Mononuclear cell (primary cell): ENCODE results near the gene OS9. TPM values are rescaled to one million over a fixed set of nuclear protein-coding genes. Genes with fewer than 3 reads are reported as not detected.

Experiments used
- H3K27me3 ChIP-seq: 2 replicates; pipeline ENCODE4 v1.6.0; 2011; ENCODE audit warnings: low read length, control low read depth; ENCODE audit not compliant: insufficient read depth
- H3K4me1 ChIP-seq: 2 replicates; pipeline ENCODE4 v1.5.1; 2011; ENCODE audit warnings: mild to moderate bottlenecking, low read length, control low read depth; ENCODE audit not compliant: insufficient read depth
- H3K4me3 ChIP-seq: 2 replicates; pipeline ENCODE4 v1.5.1; 2011; ENCODE audit warnings: mild to moderate bottlenecking, low read length, moderate library complexity
- H3K9me3 ChIP-seq: 2 replicates; pipeline ENCODE4 v1.5.1; 2011; ENCODE audit warnings: low read depth, mild to moderate bottlenecking, control low read depth, low read length
- total RNA-seq: library from RNA; depleted of rRNA; stranded (reverse); fragments of >200 nt; gene quantifications from one replicate; pipeline ENCODE4 v1.2.3, GENCODE V29; 2012

Gene OS9
- total RNA-seq, 1 donor: 166 TPM

DNA sequence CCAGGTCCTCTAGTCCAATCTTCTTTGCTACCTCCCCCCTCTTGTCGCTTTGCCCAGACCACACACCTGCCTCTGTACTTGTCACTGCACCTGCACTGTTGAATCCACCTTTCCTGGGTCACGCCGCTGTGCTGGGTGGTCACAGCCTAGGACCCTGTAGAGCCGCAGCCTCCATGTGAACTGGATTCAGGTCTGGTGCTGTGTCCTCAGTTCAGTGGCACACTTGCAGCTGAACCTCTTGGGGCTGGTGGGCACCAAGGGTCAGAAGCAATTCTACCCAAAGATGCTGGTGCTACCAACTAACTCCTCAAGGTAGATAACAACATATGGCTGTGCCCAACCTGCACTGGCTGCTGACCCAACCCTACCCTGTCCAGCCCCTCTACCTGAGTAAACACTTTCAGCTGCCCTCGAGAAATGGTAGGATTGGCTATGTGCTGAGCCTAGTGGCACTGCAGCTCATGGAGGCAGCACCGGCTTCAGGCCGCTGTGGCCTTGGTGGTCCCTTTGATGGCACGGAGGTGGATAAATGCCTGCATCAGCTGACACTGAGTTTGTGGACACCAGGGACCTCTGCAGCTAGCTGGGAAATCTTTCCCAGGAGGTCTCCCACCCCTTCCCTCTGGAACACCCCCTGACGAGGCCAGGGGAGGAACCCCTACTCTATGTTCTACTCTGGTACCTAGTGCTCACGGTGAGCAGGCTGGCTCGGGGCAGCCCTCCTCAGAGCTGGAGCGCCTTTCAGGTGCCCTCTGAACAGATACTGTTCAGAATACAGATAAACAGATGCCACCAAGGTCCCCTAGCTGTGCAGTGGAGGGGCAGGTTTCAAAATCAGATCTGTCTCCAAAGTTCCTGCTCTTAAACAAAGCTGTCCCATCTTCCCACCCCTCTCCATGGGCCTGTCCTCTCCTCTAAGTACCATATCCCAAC lies 30.3 kb downstream of the OS9 start:
- Histone ChIP-seq H3K4me1 (no peaks in the 10 kb centered on the region), H3K27me3 (no peaks in the 10 kb centered on the region), H3K9me3 (no peaks in the 10 kb centered on the region), H3K4me3 (no peak overlapping the region)

DNA sequence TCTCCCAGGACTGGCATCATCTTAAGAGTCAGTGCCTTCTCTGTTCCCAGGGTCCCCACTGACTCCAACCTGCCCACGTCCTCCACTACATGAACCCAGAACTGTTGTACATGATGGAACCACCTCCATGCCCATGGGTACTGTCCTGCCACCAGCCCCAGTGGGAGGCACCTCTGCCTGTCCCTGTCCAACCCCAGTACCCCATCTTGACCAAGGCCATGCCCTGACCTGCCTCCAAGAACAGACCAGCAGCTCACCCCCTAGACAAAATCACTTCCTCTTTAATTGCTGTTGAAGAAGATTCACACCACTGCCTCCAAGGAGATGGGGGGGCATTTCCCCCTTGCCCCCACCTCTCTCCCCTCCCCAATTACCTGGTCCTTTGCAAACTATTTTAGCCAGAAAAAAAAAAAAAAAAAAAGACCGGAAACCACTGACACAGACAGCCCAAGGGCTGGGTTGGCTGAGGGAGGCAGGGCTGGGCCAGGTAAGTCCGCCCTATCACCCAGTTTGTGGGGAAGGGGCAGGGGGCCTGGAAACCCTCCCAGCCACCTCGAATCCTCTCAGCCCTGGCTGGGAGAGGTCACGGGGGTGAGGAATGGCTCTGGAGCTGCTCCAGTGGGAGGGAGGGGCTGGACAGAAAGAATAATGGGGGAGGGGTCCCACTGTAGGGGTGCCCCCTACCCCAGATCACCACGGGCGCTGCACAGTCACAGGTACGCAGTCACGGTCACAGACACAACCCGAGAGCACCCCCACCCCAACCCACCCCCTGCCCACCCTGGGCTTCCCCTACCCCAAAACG lies 31.2 kb downstream of the OS9 start:
- H3K4me3 ChIP-seq: no peak overlapping the region
- no peaks in the 10 kb centered on the region for H3K4me1 ChIP-seq

DNA sequence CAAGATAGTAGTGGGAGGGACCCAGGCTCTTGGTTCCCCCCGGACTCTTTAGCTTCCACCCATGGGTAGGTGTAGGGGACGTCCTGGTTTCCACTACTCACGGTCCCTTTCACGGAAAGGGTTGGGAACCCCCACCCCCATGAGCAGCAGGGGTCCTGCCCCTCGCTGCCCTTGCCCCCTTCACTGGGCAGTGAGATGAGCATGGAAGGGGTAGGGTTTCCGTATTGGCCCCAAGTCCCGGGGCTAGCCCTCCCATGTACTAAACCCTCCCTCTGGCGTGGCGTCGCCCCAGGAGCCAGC lies 31.9 kb downstream of the OS9 start:
- Histone ChIP-seq H3K9me3 (no peaks in the 10 kb centered on the region), H3K4me3 (no peak overlapping the region), H3K27me3 (no peaks in the 10 kb centered on the region), H3K4me1 (no peaks in the 10 kb centered on the region)

More for the DNA sequence above, 31.2 kb downstream of the OS9 start:
- Histone ChIP-seq H3K9me3 (no peaks in the 10 kb centered on the region), H3K27me3 (no peaks in the 10 kb centered on the region)

DNA sequence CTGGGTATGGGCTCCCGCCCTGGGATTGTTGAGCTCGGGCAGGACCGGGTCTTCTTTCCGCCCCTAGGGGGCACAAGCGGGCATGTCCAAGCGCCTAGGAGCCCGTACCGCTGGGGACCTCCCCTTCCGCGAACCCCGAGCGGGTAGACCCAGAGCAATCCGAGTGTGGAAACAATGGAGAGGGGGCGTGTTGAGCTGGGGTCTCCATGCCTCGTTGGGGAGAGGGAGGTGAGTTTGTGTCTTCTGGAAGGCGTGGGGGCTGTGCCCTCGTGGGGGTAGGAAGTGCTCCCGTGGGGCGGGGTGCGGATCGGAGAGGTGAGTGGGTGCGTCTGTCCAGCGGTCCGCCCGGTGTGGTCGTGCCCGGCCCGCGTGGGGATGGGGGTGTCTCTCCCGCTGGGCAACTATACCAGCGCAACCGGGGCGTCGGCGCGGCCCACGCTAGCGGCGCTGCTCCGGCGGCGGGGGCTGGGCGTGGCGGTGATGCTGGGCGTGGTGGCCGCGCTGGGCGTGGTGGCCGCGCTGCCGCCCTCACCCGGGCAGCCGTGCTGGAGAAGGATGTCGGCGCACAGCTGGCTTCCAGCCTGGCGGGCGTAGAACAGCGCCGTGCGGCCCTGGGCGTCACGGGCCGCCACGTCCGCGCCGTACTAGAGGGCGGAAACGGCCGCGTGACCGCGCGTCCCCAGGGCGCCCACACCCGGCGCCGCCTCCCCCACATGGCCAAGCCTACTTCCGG lies 32.4 kb downstream of the OS9 start:
- H3K9me3 ChIP-seq: no peaks in the 10 kb centered on the region
- H3K4me1 ChIP-seq: no peaks in the 10 kb centered on the region
- H3K4me3 ChIP-seq: no peak overlapping the region
- H3K27me3 ChIP-seq: no peaks in the 10 kb centered on the region

DNA sequence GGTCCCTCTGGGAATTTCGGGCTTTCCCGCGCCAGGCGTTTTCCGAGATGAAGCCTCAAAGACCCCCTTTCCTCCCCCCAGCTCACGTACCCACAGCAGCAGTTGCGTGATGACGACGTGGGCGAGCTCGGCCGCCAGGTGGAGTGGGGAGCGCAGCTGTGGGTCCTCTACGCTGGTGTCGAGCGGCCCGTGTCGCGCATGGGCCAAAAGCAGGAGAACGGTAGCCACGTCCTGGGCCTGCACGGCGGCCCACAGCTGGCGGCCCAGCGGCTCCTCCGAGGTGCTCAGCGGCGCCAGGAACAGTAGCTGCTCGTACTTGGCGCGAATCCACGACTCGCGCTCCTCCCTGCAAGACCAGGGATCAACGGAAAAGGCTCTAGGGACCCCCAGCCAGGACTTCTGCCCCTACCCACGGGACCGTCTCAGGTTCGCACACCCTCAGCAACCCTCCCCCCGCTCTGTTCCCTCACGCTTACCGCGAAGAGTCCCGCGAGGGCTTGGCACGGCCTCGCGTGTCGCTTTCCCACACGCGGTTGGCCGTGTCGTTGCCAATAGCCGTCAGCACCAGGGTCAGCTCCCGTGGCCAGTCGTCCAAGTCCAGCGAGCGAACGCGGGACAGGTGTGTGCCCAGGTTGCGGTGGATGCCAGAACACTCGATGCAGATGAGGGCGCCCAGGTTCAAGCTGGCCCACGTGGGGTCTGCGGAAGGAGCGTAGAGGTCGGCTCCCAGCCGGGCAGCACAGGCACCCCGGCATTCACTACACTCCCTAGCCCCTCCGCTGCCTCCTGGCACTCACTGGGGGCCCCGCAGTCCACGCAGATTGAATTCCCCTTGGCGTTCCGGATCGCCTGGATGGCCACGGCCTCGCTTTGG lies 33.2 kb downstream of the OS9 start:
- Histone ChIP-seq H3K4me3 (no peak overlapping the region), H3K4me1 (no peaks in the 10 kb centered on the region), H3K27me3 (no peaks in the 10 kb centered on the region), H3K9me3 (no peaks in the 10 kb centered on the region)

DNA sequence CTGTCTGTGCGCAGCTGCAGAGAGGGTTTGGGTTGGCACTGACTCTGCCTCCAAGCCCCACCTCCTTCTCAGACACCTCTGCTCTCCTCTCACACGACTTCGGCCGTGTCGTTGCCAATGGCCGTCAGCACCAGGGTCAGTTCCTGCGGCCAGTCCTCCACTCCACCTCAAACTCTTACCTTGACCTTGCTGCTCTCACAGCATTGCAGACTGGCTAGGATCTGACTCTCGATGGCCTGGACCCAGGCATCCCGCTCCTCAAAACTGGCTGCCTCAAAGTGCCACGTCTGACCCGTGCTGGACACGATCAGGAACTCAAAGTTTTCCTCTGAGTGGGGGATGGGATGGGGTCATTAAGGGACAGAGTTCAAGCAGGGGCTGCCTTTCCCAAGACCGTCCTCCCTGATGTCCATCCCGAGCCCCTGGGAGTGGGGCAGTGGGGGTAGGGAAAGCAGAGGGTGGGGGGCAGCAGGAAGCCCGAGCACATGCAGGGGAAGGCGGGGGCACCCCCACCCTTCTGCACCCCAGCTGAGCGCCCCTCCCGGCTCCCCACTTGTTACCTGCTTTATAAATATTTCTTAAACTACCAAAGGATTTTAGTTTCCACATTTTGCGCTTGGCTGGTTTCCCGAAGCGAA lies 33.9 kb downstream of the OS9 start:
- no peaks in the 10 kb centered on the region for H3K27me3 ChIP-seq
- no peaks in the 10 kb centered on the region for H3K4me1 ChIP-seq
- no peaks in the 10 kb centered on the region for H3K9me3 ChIP-seq
- no peak overlapping the region for H3K4me3 ChIP-seq

DNA sequence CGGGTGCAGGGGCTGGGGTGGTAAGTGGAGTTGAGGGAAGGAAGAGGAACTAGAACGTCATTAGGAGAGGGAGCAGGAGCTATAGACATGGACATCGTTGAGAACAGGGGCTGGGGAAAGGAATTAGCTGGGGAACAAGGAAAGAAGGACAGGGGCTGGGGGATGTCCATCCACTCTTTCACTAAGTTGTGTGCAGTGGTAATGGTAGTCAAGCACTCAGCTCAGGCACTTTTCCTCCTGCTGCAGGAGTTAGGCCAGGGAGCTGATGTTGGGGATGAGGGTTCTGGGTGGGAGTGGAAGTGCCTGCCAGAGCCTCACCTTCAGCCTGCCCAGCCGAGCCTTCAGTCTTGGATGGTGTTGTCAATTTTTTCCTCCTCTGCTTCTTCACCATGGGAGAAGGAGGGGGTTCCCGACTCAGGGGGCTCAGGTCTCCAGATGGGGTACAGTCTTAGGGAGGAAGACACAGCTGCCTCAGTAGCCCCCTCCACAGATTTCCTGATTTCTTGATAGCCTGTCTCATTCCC lies 35.5 kb downstream of the OS9 start:
- no peaks in the 10 kb centered on the region for H3K9me3 ChIP-seq
- no peak overlapping the region for H3K4me3 ChIP-seq
- H3K4me1 ChIP-seq: no peaks in the 10 kb centered on the region
- no peaks in the 10 kb centered on the region for H3K27me3 ChIP-seq

DNA sequence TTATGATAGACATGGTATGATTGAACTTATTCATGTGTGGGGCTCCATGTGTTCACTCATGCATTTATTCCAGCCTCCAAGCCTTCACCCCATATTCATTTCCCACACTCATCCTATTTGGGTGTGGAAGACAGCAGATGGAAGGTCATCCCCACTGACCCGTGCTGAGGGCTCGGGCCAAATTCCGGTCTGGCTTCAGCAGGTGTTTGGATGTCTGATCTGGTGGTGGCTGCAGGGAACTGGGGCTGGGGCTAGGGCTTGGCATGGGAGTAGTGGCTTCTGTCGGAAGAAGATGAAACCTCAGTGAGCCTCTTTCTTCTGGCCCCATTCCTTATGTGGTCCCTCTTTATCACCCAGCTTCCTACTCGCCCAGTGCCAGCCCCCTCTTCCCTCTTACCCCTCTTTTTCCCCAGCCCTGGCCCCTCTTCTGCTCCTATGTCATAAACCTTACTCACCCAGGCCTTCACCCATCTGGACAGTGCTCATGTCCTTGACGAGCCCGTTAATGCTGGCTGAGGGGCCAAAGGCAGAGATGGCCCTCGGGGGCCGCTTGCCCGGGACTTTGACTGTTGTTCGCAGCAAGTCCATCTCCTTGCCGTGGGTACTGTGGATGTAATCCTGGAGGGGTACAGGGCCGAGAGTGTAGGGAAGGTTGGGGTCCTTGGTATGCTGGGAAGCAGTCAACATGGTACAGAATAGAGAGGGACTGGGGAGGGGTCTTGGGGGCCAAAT lies 36.6 kb downstream of the OS9 start:
- Histone ChIP-seq H3K4me3 (no peak overlapping the region), H3K27me3 (no peaks in the 10 kb centered on the region), H3K9me3 (no peaks in the 10 kb centered on the region), H3K4me1 (no peaks in the 10 kb centered on the region)

- no peaks in the 10 kb centered on the region for H3K27me3 ChIP-seq
- no peak overlapping the region for H3K4me3 ChIP-seq
- no peaks in the 10 kb centered on the region for H3K4me1 ChIP-seq
- no peaks in the 10 kb centered on the region for H3K9me3 ChIP-seq
These were observed 37.6 kb downstream of the OS9 start for GRCh38 chr12:57731411-57732080.

- no peaks in the 10 kb centered on the region for H3K4me1 ChIP-seq
- no peaks in the 10 kb centered on the region for H3K9me3 ChIP-seq
- no peaks in the 10 kb centered on the region for H3K27me3 ChIP-seq
- no peak overlapping the region for H3K4me3 ChIP-seq
These were observed 38.3 kb downstream of the OS9 start for GRCh38 chr12:57732270-57732669.

GRCh38 chr12:57732726-57733593 lies 39.0 kb downstream of the OS9 start:
- Histone ChIP-seq H3K4me3 (no peak overlapping the region), H3K27me3 (no peaks in the 10 kb centered on the region), H3K4me1 (no peaks in the 10 kb centered on the region), H3K9me3 (no peaks in the 10 kb centered on the region)

DNA sequence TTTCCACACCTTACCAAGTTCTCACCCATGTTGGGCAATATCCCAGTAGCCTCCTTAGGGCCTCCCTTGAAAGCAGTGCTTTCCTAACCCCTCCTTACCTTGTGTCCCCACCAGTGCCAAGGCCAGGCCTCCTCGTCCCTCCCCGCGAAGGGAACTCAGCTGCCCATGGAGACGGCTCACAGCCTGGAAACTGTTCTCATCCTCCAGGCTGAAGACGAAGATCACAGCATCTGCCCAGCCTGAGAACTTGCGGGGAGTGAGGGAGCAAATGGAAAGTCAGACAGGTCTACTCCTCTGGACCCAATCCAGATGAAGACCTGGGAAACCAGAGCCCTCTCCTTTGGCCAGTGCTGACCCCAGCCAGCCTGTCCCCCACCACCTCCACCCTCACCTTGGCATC lies 40.0 kb downstream of the OS9 start:
- H3K4me3 ChIP-seq: no peak overlapping the region
- H3K4me1 ChIP-seq: peaks cover under 1% of the 10 kb centered on the region
- H3K9me3 ChIP-seq: no peaks in the 10 kb centered on the region
- no peaks in the 10 kb centered on the region for H3K27me3 ChIP-seq
